HG03520 (cell line): Measurements from ENCODE around the gene DDX1.
"Not testable (repeated sequence)": the region's sequence is repeated elsewhere in the genome, so short reads cannot be mapped to it uniquely, and the experiment has no call there.

Experiments
- ATAC-seq: cut with Tn5 transposase; IDR thresholded peaks from one replicate; pipeline ENCODE4 v1.9.1; 2021; ENCODE audit warnings: mild to moderate bottlenecking, moderate library complexity; ENCODE audit not compliant: unreplicated experiment

Gene DDX1

DNA sequence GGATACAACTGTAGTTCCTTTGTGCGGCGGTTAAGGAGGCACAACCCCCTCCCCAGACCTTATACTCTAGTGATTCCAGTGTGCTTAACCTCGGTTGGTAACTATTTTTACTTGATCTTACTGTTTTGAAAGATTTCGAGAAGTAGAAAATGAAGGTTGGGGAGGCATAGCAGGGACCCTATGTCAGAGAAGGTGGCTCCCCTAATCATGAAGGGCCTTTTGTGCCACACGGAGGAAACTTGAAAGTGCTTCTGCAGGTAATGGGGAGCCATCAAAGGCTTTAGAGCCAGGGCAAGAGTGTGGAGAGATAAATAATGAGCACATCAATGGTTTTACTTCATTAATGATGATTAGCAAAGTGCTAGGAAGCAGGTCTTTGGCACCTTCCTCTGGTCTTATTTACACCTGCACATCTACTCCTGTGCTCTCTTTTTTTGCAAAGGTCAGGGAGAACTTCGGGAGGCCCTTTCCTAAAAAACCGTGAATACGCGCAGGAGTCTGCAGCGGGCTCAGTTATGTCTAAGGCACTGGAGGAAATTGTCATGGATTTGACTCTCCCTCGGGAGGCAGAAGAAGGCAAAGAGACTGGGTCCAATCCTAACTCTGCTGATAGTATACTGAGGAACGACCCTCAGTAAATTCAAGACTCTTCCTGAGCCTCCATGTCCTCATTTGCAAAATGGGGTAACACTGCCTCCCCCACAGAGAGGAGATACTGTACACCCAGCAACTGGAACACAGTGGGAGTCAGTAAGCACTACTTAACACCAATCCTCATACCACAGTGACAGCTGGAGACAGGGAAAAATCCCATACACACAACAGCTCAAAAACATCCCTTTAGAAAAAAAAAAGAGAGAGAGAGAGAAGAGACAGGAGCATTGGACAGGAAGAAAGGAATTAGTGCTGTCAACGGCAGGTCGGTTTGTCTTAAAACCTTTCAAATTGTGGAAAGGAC is 81.6 kb downstream of the DDX1 start:
- ATAC-seq: no peak

DNA sequence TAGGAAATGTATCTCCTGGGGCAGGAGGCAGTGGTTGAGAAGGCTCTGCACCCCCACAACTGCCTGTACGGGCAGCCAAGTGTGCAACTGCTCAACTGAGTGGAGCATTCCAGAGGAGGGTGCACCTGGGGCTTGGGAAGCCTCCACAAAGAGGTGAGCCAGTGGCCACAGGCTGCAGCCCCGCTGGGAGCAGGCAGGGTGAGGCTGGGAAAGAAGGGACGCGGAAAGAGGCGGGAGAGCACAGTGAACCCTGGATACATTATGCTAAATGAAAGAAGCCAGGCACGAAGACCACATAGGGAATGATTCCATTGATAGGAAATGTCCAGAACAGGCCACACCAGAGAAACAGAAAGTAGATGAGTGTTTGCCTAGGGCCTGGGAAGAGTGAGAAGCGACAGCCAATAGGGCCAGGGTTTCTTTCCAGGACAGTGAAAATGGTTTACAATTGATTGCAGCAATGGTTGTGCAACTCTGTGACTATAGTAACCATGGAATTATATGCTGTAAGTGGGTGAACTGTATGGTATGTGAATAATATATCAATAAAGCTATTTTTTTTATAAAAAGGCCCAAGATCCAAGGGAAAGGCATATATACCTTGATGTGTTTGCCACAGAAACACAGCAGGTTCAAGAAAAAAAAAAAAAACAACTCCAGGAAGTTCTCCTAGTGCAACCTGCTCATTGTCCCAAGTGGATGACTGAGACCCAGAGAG is 82.4 kb downstream of the DDX1 start:
- ATAC-seq: no peak

DNA sequence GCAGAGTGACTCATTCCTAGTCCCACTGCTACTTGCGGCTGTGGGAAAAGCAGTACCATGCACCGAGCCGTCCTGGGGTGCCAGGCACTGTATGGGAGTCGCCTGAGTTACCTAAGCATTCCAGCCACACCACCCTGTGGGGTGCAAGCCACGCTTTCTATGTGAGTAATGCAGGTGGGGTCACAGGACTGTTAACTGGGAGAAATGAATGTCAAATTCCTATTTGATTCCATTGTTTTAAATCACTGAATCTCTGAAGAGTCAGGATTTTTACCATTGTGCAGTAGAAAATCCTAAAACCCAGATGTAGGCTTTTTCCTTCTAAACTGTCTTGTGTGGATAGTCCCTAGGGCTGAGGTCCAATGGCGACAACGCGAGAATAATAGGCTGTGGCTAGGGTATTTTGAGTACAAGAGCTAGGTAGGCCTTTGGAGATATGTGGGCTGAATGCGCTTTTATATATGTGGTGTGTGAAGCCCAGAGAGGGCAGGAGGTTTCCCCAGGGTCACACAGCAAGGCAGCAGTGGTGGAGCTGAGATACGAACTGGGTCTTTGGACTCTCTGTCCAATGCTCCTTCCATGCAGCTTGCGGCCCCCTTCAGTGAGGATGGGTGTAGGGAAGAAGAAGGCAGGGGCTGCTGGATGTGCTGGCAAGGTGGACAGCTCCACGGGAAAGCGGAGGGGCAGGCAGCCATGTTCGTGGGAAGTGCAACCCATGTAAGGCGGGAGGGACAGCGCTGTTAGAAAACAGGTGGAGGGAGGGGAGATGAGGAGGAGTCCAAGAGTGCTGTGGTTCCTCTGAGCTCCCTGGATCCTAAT is 83.2 kb downstream of the DDX1 start:
- no peak for ATAC-seq

DNA sequence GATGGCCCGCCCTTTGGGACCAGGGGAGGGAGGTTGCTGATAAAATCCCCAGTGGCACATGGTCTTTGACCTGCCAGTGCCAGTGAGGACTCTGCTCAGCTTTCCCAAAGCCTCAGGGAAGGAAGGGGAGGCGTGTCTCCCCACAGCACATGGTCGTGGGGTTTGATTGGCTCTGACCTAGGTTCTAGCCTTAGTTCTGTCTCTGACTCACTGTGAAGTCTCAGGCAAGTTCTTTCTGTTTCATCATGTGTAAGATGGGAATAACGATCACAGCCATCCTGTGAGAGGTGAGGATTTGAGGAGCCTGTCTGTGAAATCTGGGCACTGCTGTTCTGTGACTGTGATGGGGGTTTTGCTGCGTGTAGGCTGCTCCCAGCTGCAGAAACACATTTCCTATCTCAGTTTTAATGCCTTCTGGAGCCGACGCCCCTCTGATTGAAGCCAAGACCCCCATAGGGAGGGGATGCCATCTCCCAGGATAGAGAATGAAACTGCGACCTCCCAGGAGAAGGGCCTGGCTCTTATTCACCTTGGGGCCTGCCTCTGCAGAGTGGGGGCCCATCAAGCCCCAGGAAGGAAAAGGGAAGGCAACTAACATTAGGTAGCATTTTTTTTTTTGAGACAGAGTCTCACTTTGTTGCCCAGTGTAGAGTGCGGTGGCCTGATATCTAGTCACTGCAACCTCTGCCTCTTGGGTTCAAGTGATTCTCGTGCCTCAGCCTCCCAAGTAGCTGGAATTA is 84.0 kb downstream of the DDX1 start:
- ATAC-seq: no peak

DNA sequence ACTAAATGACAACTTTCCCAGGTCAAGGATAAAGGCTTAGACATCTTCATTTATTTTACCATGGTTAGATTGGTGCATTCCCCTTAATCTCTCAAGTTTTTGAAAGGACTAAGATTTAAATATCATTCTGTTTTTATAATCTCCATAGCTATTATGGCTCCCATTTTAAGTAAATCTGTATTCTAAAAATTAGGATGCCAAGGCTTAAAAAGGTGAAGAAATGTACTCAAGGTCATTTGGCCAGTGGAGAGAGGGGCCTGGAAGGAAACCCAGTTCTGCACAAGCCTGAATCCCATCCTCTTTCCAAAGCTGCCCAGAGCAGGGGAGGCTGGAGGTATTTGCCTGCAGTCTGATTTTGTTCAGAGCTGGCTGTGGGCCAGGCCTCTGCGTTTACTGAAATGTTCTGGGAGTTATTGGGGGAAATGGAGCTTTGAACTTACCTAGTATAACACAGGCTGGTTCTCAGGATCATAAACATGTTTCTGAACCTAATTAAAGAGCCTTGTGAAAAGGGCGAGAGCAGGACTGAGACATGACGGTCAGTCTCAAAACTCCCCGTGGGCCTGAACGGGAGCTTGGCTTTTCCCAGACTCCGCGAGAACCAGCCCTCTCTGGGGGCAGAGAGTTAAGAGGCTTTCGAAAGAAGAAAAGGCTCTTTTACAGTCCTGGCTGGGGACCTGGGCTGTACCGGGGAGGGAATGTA is 85.6 kb downstream of the DDX1 start:
- no peak for ATAC-seq

DNA sequence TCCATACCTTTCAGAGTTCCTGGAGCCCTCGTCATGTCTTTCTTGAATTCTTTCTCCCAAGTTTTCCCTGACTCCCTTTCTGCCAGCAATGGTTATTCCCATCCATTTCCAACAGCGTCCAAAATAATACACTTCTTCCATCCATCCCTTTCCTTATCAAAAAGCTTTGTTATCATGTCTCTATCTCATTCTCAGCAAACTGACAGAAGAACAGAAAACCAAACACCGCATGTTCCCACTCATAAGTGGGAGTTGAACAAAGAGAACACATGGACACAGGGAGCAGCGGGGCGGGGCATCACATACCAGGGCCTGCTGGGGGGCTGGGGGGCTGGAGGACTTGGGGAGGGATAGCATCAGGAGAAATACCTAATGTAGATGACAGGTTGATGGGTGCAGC is 86.7 kb downstream of the DDX1 start:
- no peak for ATAC-seq

DNA sequence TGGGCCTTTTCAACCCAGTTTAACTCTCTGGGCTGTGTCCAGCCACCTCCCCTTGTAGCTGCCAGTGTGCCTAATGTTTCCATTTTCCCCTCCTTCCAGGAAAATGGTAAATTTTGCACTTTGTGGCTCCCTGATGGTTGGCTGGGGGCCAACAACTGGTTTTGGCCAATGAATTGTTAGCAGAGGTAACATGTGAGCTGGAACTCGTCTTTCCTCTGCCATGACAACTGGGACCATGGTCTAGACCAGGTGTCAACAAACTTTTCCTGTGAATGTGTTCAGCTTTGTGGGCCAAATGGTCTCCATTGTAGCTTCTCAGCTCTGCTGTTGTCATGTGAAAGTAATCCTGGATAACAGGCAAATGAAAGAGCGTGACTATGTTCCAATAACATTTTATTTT is 87.2 kb downstream of the DDX1 start:
- ATAC-seq: no peak

DNA sequence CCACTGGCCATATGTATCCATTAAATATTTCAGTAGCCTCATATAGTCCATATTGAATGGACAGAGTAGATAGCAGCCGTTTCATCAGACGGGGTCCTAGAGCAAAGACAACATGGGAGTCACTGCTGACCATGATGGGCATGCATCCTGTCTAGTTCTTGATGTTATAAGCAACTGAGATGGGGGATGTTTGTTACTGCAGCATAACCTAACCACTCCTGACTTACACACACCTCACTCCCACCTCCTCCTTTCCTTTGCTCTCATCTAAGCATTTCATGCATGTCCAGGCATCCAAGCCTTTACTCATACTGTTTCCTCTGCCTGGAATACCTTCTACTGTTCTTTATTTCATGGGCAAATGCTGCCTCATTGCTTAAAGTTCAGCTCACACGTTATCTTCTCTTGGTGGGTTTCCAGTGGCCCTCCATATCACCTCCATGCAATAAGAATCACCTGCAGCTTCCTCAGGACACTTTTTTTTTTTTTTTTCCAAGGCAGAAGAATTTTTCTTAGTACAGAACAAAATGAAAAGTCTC is 87.8 kb downstream of the DDX1 start:
- no peak for ATAC-seq

DNA sequence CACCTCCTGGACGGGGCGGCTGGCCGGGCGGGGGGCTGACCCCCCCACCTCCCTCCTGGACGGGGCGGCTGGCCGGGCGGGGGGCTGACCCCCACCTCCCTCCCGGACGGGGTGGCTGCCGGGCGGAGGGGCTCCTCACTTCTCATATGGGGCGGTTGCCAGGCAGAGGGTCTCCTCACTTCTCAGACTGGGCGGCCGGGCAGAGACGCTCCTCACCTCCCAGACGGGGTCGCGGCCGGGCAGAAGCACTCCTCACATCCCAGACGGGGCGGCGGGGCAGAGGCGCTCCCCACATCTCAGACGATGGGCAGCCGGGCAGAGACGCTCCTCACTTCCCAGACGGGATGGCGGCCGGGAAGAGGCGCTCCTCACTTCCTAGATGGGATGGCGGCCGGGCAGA is 88.5 kb downstream of the DDX1 start:
- not testable (repeated sequence) for ATAC-seq
